HG03460 (cell line): ENCODE data around the gene MAP1LC3A.

Experiments
- ATAC-seq: cut with Tn5 transposase; IDR thresholded peaks from one replicate; pipeline ENCODE4 v1.9.1; 2021; ENCODE audit not compliant: unreplicated experiment

The MAP1LC3A gene

GRCh38 chr20:34528921-34529297 lies 29.6 kb upstream of the MAP1LC3A start:
- ATAC-seq: no peak

- ATAC-seq: no peak
These were observed 28.8 kb upstream of the MAP1LC3A start for GRCh38 chr20:34529742-34530141.

GRCh38 chr20:34530342-34530741 lies 28.2 kb upstream of the MAP1LC3A start:
- ATAC-seq: no peak

- no peak for ATAC-seq
These were observed 26.8 kb upstream of the MAP1LC3A start for GRCh38 chr20:34531608-34532265.

GRCh38 chr20:34532320-34532719 lies 26.2 kb upstream of the MAP1LC3A start:
- no peak for ATAC-seq

GRCh38 chr20:34532756-34533155 lies 25.8 kb upstream of the MAP1LC3A start:
- ATAC-seq: no peak

GRCh38 chr20:34534391-34535165 lies 23.9 kb upstream of the MAP1LC3A start:
- ATAC-seq: no peak

GRCh38 chr20:34535301-34535840 lies 23.1 kb upstream of the MAP1LC3A start:
- no peak for ATAC-seq

- no peak for ATAC-seq
These were observed 22.7 kb upstream of the MAP1LC3A start for GRCh38 chr20:34535857-34536256.

- ATAC-seq: no peak
These were observed 21.6 kb upstream of the MAP1LC3A start for GRCh38 chr20:34536798-34537394.

- ATAC-seq: no peak
These were observed 20.9 kb upstream of the MAP1LC3A start for GRCh38 chr20:34537651-34538050.

- no peak for ATAC-seq
These were observed 19.8 kb upstream of the MAP1LC3A start for GRCh38 chr20:34538671-34539123.

GRCh38 chr20:34539756-34540155 lies 18.8 kb upstream of the MAP1LC3A start:
- no peak for ATAC-seq

GRCh38 chr20:34540596-34541263 lies 17.8 kb upstream of the MAP1LC3A start:
- ATAC-seq: no peak

GRCh38 chr20:34541264-34541901 lies 17.1 kb upstream of the MAP1LC3A start:
- no peak for ATAC-seq

- ATAC-seq: no peak
These were observed 16.6 kb upstream of the MAP1LC3A start for GRCh38 chr20:34541917-34542316.

GRCh38 chr20:34542439-34542838 lies 16.1 kb upstream of the MAP1LC3A start:
- no peak for ATAC-seq

- no peak for ATAC-seq
These were observed 15.0 kb upstream of the MAP1LC3A start for GRCh38 chr20:34543463-34544056.

GRCh38 chr20:34544109-34544796 lies 14.3 kb upstream of the MAP1LC3A start:
- ATAC-seq: no peak

- ATAC-seq: no peak
These were observed 11.8 kb upstream of the MAP1LC3A start for GRCh38 chr20:34546751-34547181.
